Gastrocnemius medialis (tissue), 4 donors: ENCODE results near the gene C14orf132. TPM values are rescaled to one million over a fixed set of nuclear protein-coding genes. Genes with fewer than 3 reads are reported as not detected.

Experiments
- total RNA-seq, 4 donors: library from RNA; depleted of rRNA; stranded (reverse); fragments of >200 nt; gene quantifications; one replicate each; pipeline versions ENCODE4 v1.1.0 to v1.2.3, GENCODE V29; 2016

The C14orf132 gene
- total RNA-seq, 4 donors from 2014 or later: 1.1 to 2.9 (median 1.5) TPM

Other genes with a start within 250 kb of the C14orf132 start
- not detected for gene TUNAR, start 162.5 kb upstream of the C14orf132 start, total RNA-seq
- gene BDKRB2, start 165.5 kb downstream of the C14orf132 start, total RNA-seq: 1 to 10 TPM in 2 of 4 donors, under 1 TPM in 2; 0.10 to 1.3 (median 0.89) TPM
- gene BDKRB1, start 216.8 kb downstream of the C14orf132 start, total RNA-seq: not detected